ENCODE data around the gene MCCD1.
A peak's percentile ranks its signal among the peaks of the same experiment; 100 is the strongest.

The MCCD1 gene

GRCh38 chr6:31544676-31545075 lies 15.9 kb downstream of the MCCD1 start:
- DNase-seq, result no peak

DNA sequence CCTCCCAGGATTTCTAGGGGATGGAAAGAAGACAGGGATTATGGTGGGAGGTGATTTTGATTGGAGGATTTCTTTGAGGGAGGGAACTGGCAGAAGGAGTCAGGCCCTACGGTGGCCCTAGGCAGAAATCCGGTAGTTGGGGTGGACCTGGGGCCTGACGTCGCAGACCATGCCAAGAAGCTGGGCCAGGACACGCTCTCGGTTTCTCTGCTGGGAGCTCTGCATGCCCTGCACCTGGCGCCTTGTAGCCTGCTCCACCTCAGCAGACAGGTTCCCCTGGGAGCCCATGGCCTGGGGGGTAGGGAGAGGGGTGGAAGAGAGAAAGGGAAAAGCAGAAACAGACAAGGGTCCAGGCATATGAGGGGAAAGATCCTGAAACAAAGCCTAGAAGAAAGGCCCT lies 16.5 kb downstream of the MCCD1 start:
- no peak for DNase-seq

DNA sequence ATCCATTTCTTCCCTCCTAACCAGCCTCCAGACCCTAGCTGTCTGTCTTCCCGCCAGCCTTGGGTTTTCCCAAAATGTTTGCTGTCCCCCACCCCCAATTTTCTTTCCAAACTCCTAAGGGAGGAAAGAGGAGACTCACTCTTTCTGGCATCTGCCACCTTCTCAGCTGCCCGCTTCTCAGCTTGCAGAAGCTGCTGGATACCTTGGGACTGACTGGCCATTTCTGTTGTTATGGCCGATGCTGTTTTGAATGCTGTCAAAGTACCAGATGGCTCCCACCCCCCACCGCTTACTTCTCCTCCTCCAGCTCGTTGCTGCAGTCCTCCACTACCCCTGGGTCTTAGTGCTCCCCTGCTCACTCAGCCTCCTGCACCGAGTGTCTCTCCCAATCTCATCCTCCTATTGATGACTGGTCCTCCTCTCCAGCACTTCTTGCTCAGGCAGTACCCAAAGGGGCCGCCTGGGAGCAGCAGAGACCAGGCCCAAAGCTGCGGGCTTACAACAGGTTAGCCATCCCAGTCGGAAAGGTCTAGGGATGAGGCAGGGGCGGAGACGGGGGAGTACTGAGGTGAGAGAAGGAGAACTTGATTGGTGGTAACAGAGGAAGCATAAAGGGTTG lies 17.7 kb downstream of the MCCD1 start, which contains the start of gene ATP6V1G2:
Gene ATP6V1G2, minus strand, starts transcription at position 270 of the 619 bp plus-strand sequence. Its CDS starts 49 bp downstream, at position 221.
- peak; percentile 89 for DNase-seq

- peak; percentile 92 for DNase-seq
These were observed 18.4 kb downstream of the MCCD1 start, which contains the start of gene NFKBIL1 for GRCh38 chr6:31546958-31547726. NFKBIL1 (plus strand) TSS chr6:31547608; CDS start chr6:31547695, 87 bp downstream.

DNA sequence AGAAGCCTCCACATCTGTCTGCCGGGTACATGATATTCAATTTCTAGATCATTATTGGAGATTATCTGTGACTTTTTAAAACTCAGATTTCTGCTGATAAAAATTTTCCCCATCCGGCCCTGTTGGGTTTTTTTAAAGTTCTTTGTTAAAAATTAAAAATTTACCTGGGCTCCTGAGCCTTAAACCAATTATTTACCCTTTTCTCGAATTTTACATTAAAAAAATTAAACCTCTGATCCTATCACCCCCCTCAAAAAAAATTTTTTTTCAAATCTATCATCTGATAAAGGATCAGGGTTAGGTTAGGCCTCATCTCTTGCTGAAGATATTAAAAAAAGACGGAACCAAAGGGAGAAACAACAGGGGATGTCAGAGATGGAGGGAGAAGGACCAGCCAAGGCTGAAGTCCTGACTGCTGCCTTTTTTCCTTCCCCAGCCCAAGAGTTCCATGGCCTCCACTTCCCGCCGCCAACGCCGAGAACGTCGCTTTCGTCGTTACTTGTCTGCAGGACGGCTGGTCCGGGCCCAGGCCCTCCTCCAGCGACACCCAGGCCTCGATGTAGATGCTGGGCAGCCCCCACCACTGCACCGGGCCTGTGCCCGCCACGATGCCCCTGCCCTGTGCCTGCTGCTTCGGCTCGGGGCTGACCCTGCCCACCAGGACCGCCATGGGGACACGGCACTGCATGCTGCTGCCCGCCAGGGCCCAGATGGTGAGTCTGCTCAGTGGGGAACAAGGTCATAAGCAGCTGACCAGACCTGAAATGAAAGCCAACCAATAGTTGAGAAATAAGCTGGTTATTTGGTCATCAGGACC lies 19.2 kb downstream of the MCCD1 start:
- no peak for DNase-seq

GRCh38 chr6:31548544-31548873 lies 19.7 kb downstream of the MCCD1 start:
- no peak for DNase-seq

DNA sequence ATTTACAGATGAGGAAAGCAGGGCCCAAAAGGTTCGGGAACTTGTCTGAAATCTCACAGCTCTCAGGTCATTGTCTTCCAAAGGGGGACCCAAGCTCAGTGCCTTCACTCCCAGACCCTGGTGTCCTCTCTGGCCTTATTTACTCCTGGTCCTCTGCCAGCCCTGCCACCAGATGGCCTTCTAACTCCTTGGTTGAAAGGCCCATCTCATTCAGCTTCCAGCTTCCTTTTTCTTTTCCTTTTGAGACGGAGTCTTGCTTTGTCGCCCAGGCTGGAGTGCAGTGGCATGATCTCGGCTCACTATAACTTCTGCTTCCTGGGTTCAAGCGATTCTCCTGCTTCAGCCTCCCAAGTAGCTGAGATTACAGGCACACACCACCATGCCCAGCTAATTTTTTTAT lies 22.6 kb downstream of the MCCD1 start:
- DNase-seq, result peak; percentile 79

DNA sequence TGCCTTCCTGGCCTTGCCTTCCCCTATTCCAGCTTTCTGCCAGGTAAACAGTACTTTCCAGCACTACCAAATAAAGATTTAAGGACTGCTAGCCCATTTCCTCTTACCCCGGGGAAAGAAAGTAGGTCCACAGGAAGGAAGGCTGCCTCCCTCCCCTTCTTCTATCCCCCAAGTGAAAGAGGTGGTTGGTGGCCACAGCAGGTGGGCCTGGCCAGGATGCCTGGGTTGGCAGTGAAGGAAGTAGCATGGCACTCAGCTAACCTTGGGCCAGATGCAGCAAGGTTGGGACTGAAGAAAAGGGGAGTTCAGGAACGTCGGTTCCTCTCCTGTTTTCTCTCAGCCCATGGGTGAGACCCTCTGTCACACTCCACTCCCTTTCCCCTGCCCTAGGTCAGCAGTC lies 27.5 kb downstream of the MCCD1 start:
- no peak for DNase-seq

DNA sequence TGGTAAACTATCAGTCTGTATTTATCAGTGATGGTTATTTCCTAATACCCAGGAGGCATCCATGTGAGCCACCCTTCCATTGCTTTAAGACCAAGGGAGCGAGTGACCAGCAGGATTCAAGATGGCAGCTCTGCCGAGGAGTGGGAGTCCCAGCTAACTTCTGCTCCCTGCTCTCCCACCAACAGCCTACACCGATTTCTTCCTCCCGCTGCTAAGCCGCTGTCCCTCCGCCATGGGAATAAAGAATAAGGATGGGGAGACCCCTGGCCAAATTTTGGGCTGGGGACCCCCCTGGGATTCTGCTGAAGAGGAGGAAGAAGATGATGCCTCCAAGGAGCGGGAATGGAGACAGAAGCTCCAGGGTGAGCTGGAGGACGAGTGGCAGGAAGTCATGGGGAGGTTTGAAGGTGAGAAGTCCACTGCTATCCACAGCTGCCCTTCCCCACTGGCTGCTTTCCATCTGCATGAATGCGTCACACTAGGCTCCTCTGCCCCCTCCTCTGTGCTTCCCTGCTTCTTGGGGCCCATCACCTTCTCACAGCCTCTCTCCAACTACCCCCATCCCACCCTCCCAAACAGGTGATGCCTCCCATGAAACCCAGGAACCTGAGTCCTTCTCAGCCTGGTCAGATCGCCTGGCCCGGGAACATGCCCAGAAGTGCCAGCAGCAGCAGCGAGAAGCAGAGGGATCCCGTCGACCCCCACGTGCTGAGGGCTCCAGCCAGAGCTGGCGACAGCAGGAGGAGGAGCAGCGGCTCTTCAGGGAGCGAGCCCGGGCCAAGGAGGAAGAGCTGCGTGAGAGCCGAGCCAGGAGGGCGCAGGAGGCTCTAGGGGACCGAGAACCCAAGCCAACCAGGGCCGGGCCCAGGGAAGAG lies 28.9 kb downstream of the MCCD1 start:
- DNase-seq, result no peak

GRCh38 chr6:31558318-31558625 lies 29.5 kb downstream of the MCCD1 start:
- no peak for DNase-seq

DNA sequence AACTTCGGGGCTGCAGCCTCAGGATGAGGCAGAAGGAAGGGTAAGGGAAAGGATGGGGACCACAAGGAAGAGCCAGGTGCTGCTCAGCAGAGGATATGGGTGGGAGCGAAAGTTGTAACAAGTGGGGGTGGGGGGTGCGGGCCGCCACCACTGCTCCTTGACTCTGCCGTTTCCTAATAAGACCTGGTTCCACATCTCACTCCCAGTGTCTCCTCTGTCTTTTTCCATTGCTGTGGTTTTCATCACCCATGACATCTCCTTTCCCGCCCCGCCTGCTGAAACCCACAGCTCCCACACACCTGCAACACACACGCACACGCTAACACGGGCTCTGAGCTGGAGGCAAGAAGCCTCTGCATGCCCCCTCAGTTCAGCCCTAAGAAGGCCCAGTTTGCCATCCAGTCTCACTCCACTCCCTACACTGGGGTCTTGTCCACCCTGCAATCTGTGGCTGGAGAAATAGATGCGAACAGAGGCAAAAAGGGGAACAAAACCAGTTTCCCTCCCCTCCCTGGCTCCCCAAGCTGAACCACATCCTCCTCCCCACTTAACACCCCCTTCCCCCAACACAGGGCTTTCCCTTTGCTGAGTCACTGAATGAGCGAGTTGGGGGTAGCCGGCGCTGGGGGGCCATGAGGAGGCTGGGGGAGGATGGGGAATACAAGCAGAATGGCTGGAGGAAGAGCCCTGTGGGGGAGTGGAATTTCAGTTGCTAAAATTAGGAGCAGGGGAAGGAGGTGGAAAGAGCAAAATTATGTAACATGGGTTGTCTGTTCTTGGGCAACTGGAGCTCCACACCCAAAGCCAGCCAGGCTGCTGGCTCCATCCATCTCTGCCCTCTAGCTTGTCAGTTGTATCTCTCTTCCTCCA lies 30.1 kb downstream of the MCCD1 start:
- peak; percentile 72 for DNase-seq

DNA sequence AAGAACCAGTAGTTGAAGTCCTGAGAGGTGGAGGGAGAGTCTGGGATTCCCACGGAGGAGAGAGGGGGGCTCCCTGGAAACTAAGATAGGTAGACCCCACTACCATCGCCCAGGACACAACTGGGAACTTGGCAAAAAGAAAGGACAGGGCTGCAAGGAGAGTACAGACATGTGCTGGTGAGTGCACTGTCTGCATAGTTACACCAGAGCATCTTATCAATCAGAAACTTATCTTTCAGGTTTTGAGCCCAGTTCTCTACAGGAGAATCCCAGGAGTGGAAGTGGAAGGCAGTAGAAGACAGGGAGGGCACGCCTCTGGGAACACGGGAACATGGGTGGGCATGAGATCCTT lies 30.8 kb downstream of the MCCD1 start:
- DNase-seq, result no peak

GRCh38 chr6:31559958-31560696 lies 31.4 kb downstream of the MCCD1 start:
- DNase-seq, result peak; percentile 66

GRCh38 chr6:31560697-31561058 lies 31.9 kb downstream of the MCCD1 start:
- DNase-seq, result no peak

- DNase-seq, result peak; percentile 56
These were observed 39.0 kb downstream of the MCCD1 start for GRCh38 chr6:31567531-31568370.

DNA sequence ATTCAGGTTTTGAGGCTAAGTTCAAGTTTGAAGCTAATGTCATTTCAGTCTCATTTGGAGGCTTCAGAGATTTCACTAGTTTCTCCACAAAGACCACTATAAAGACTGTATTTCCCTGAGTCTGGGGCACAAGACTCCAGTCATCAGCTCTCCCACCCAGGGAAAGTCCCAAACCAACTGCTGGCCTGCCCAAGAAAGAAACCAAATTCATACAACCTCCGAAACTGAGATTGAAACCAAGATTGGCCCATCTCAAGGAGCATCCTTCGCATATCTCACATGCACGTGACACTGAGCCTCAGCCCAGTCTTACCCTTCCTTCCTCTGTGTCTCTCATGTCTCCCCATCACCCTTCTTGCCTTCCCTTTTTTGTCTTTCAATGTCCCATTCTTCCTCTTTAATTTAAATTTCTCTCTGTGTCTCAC lies 39.8 kb downstream of the MCCD1 start:
- DNase-seq, result peak; percentile 89

DNA sequence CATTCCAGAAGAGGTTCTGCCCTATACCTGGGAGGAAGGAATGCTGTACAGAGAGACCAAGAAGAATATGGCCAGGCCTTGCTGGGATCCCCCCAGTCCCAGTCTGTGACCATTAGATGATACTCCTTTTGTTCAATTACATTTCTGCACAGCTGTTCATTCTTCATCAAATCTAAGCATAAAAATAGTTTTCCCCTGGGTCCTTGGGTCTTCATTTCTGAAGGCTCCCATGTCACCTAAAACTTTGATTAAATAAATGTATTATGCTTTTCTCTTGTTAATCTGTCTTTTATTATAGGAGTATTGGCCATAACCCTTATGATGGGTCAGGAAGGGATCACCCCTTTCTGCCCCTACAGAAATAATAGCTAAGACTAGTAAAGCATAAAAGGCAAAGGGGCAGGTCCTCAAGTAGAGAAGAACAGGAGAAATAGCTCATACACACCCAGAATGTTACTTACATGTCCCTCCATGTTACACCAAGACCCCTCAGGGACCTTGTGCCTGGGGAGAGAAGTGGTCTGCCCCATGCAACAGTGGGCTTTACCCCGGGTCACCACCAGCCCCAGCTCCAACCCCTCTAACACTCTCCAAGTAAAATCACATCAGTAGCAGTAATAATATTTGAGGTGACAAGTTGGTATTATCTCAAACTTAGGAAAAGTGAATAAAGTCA lies 41.2 kb downstream of the MCCD1 start:
- DNase-seq, result no peak

GRCh38 chr6:31572041-31572911 lies 43.5 kb downstream of the MCCD1 start, which contains the start of gene LTA:
LTA (plus strand) TSS chr6:31572289; CDS start chr6:31572743, 454 bp downstream.
- DNase-seq, result peak; percentile 82
